ENCODE measurements around the gene MOSPD3.

The MOSPD3 gene

GRCh38 chr7:100577103-100577502 lies 35.2 kb upstream of the MOSPD3 start:
- Histone ChIP-seq H4K20me1 (ENCODE audit: insufficient read depth, low read length) (peaks cover 46% of the 10 kb centered on the region), H3K4me3 (ENCODE audit: low read depth in 1 of 2, low read length in 2 of 2) (no peak overlapping the region), H2AFZ (ENCODE audit: low read depth, low read length) (no peak overlapping the region), H3K9ac (ENCODE audit: low read depth, low read length) (no peak overlapping the region), H3K4me1 (ENCODE audit: insufficient read depth, low read length) (peaks cover 3% of the 10 kb centered on the region), H3K9me3 (ENCODE audit: insufficient read depth, low read length, severe bottlenecking) (no peaks in the 10 kb centered on the region), H3K79me2 (ENCODE audit: insufficient read depth, low read length) (peaks cover 16% of the 10 kb centered on the region), H3K36me3 (ENCODE audit: insufficient read depth, low read length) (peaks cover 88% of the 10 kb centered on the region), H3K27me3 (ENCODE audit: insufficient read depth, low read length, poor library complexity) (no peaks in the 10 kb centered on the region), H3K27ac (ENCODE audit: low read length) (no peak overlapping the region), H3K4me2 (ENCODE audit: insufficient read depth, low read length) (no peak overlapping the region)
- TF ChIP-seq CTCF (IDR thresholded peaks at IDR 0.05; ENCODE audit: borderline replicate concordance, extremely low read depth, low read length, poor library complexity, severe bottlenecking) (no peak), EZH2 (IDR thresholded peaks at IDR 0.05; ENCODE audit: borderline replicate concordance, low read depth, low read length, severe bottlenecking) (no peak)
- no peak for ATAC-seq (ENCODE audit: insufficient read depth, low read depth)
- DNase-seq, result no peak

GRCh38 chr7:100577507-100577906 lies 34.8 kb upstream of the MOSPD3 start:
- H3K4me1 ChIP-seq (ENCODE audit: insufficient read depth, low read length), result peaks cover 7% of the 10 kb centered on the region
- no peak overlapping the region for H2AFZ ChIP-seq (ENCODE audit: low read depth, low read length)
- H3K27ac ChIP-seq (ENCODE audit: low read length), result no peak overlapping the region
- H3K9me3 ChIP-seq (ENCODE audit: insufficient read depth, low read length, severe bottlenecking), result no peaks in the 10 kb centered on the region
- H3K36me3 ChIP-seq (ENCODE audit: insufficient read depth, low read length), result peaks cover 89% of the 10 kb centered on the region
- H3K4me3 ChIP-seq (ENCODE audit: low read depth in 1 of 2, low read length in 2 of 2), result no peak overlapping the region
- H4K20me1 ChIP-seq (ENCODE audit: insufficient read depth, low read length), result peaks cover 50% of the 10 kb centered on the region
- H3K9ac ChIP-seq (ENCODE audit: low read depth, low read length), result no peak overlapping the region
- H3K27me3 ChIP-seq (ENCODE audit: insufficient read depth, low read length, poor library complexity), result no peaks in the 10 kb centered on the region
- H3K4me2 ChIP-seq (ENCODE audit: insufficient read depth, low read length), result no peak overlapping the region
- DNase-seq (no peak), ATAC-seq (ENCODE audit: insufficient read depth, low read depth) (no peak)
- TF ChIP-seq EZH2 (IDR thresholded peaks at IDR 0.05; ENCODE audit: borderline replicate concordance, low read depth, low read length, severe bottlenecking) (no peak), CTCF (IDR thresholded peaks at IDR 0.05; ENCODE audit: borderline replicate concordance, extremely low read depth, low read length, poor library complexity, severe bottlenecking) (no peak)
- H3K79me2 ChIP-seq (ENCODE audit: insufficient read depth, low read length), result peaks cover 20% of the 10 kb centered on the region

- Histone ChIP-seq H3K36me3 (ENCODE audit: insufficient read depth, low read length) (peaks cover 91% of the 10 kb centered on the region), H3K27me3 (ENCODE audit: insufficient read depth, low read length, poor library complexity) (no peaks in the 10 kb centered on the region), H3K4me1 (ENCODE audit: insufficient read depth, low read length) (peaks cover 17% of the 10 kb centered on the region), H3K4me3 (ENCODE audit: low read depth in 1 of 2, low read length in 2 of 2) (no peak overlapping the region), H4K20me1 (ENCODE audit: insufficient read depth, low read length) (peaks cover 59% of the 10 kb centered on the region), H3K79me2 (ENCODE audit: insufficient read depth, low read length) (peaks cover 30% of the 10 kb centered on the region), H3K9me3 (ENCODE audit: insufficient read depth, low read length, severe bottlenecking) (no peaks in the 10 kb centered on the region), H2AFZ (ENCODE audit: low read depth, low read length) (no peak overlapping the region), H3K27ac (ENCODE audit: low read length) (no peak overlapping the region), H3K4me2 (ENCODE audit: insufficient read depth, low read length) (no peak overlapping the region), H3K9ac (ENCODE audit: low read depth, low read length) (no peak overlapping the region)
- no peak for TF ChIP-seq EZH2 (IDR thresholded peaks at IDR 0.05; ENCODE audit: borderline replicate concordance, low read depth, low read length, severe bottlenecking)
- TF ChIP-seq CTCF (IDR thresholded peaks at IDR 0.05; ENCODE audit: borderline replicate concordance, extremely low read depth, low read length, poor library complexity, severe bottlenecking), result no peak
- ATAC-seq (ENCODE audit: insufficient read depth, low read depth) (no peak), DNase-seq (no peak)
These were observed 33.8 kb upstream of the MOSPD3 start for GRCh38 chr7:100578246-100579183.

Data from DND-41 (cell line).